Measurements from ENCODE around the gene AVL9. TPM values are rescaled to one million over a fixed set of nuclear protein-coding genes. Genes with fewer than 3 reads are reported as not detected.

Gene AVL9
- total and polyA plus RNA-seq, 2 donors (not counting 1 experiment from before 2014, with no cell fraction given) = 15.4 to 48.0 TPM

DNA sequence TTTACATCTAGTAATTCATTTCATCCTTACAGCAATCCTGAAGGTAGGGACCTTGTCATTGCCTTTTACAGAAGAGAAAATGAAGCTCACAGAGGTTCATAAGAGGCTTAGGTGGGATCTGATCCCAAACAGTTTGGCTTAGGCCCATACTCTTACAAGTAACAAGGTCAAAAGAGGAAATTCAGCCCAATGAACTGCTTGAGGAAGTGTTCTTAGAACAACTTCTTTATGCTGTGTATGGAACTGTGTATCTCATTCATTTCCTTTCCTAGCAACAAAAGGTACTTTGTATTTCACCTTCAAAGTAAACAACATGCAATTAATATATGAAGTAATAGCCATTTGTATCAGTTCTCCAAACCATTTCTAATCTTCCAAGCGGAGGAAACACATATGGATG, 79.3 kb downstream of the AVL9 start:
- Mint-ChIP-seq H3K4me3 (no peak overlapping the region), H3K9me3 (ENCODE audit: insufficient read depth) (no peaks in the 10 kb centered on the region), H3K27ac (no peak overlapping the region), H3K27me3 (no peaks in the 10 kb centered on the region), H3K4me1 (peaks cover 5% of the 10 kb centered on the region)
- WGBS (ENCODE audit: insufficient coverage) = no CpG with 5 or more reads among the region's 1 CpG
- ChIA-PET POLR2A (no interaction called here), CTCF (no interaction called here)
- H4K20me1 ChIP-seq (ENCODE audit: control insufficient read depth, insufficient read depth, low read length, poor library complexity, severe bottlenecking) = no peaks in the 10 kb centered on the region
- no peak overlapping the region for H3K4me2 ChIP-seq (replicated peaks; ENCODE audit: low read depth, low read length, poor library complexity, severe bottlenecking)
- H3K9ac ChIP-seq (ENCODE audit: low read length) = no peak overlapping the region
- H3K9me3 ChIP-seq (ENCODE audit: control extremely low read depth in 1 of 3, control insufficient read depth in 2 of 3, insufficient read depth in 1 of 3, low read length in 2 of 3) = no peaks in the 10 kb centered on the region
- H3K27me3 ChIP-seq (replicated peaks in 1 of 4; ENCODE audit: control extremely low read depth in 1 of 4, control insufficient read depth in 3 of 4, insufficient read depth in 4 of 4, low read length in 3 of 4) = no peaks in the 10 kb centered on the region
- peaks cover 0 to 3% of the 10 kb centered on the region in 2 donors for H3K4me1 ChIP-seq (ENCODE audit: control insufficient read depth in 2 of 2, insufficient read depth in 2 of 2, low read length in 2 of 2)
- no peaks in the 10 kb centered on the region for H3K79me2 ChIP-seq (ENCODE audit: control insufficient read depth, insufficient read depth, low read length)
- DNase-seq = no peak
- no peak for ATAC-seq (ENCODE audit: low read depth)
- H3K4me3 ChIP-seq (ENCODE audit: control extremely low read depth in 1 of 5, extremely low read depth in 1 of 5, insufficient read depth in 1 of 5, low read depth in 2 of 5, low read length in 4 of 5) = no peak overlapping the region
- no peak overlapping the region for H2AFZ ChIP-seq (ENCODE audit: insufficient read depth, low read depth, low read length, poor library complexity, severe bottlenecking)
- intact Hi-C loops (cut with micrococcal nuclease) = no loop called here
- TF ChIP-seq, protein P1, sequence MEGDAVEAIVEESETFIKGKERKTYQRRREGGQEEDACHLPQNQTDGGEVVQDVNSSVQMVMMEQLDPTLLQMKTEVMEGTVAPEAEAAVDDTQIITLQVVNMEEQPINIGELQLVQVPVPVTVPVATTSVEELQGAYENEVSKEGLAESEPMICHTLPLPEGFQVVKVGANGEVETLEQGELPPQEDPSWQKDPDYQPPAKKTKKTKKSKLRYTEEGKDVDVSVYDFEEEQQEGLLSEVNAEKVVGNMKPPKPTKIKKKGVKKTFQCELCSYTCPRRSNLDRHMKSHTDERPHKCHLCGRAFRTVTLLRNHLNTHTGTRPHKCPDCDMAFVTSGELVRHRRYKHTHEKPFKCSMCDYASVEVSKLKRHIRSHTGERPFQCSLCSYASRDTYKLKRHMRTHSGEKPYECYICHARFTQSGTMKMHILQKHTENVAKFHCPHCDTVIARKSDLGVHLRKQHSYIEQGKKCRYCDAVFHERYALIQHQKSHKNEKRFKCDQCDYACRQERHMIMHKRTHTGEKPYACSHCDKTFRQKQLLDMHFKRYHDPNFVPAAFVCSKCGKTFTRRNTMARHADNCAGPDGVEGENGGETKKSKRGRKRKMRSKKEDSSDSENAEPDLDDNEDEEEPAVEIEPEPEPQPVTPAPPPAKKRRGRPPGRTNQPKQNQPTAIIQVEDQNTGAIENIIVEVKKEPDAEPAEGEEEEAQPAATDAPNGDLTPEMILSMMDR (IDR thresholded peaks at IDR 0.05) = no peak
- no peak for TF ChIP-seq EZH2 (IDR thresholded peaks at IDR 0.05; ENCODE audit: borderline replicate concordance, insufficient read depth, low read depth, low read length, poor library complexity, severe bottlenecking)
- H3K27ac ChIP-seq (ENCODE audit: low read length in 2 of 2) = no peak overlapping the region
- peaks cover 20 to 67% of the 10 kb centered on the region in 2 experiments for H3K36me3 ChIP-seq (replicated peaks in 1 of 2; ENCODE audit: control extremely low read depth in 1 of 2, control insufficient read depth in 1 of 2, extremely low read depth in 1 of 2, insufficient read depth in 2 of 2, low read length in 1 of 2)

DNA sequence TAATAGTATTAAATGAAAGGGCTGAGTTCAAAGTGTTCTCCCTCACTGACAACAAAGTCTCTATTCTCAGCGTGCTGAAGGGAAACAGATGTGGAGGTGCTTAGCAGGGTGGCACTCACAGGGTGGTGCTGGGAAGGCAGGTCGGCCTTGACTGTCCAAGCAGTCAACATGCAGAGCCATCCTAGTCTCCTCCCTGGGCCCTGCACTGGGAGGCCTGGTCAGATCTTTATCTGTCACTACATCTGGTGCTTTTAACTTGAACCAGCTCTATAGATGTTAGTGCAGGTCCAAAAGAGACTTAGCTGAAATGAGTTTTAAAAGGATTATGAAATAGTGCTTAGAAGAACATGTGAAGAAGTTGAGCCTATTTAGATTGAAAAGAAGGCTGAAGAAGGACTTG, 82.1 kb downstream of the AVL9 start:
- Mint-ChIP-seq H3K9me3 (ENCODE audit: insufficient read depth) (no peaks in the 10 kb centered on the region), H3K27me3 (no peaks in the 10 kb centered on the region), H3K27ac (no peak overlapping the region), H3K4me3 (no peak overlapping the region), H3K4me1 (peaks cover 5% of the 10 kb centered on the region)
- WGBS (ENCODE audit: insufficient coverage) = 96% methylated on average over 2 of the region's 2 CpGs
- intact Hi-C loops (cut with micrococcal nuclease) = no loop called here
- ChIA-PET POLR2A (no interaction called here), CTCF (no interaction called here)
- no peak for DNase-seq
- Histone ChIP-seq H3K79me2 (ENCODE audit: control insufficient read depth, insufficient read depth, low read length) (no peaks in the 10 kb centered on the region), H3K27ac (ENCODE audit: low read length in 2 of 2) (no peak overlapping the region), H3K27me3 (replicated peaks in 1 of 4; ENCODE audit: control extremely low read depth in 1 of 4, control insufficient read depth in 3 of 4, insufficient read depth in 4 of 4, low read length in 3 of 4) (no peaks in the 10 kb centered on the region), H3K9me3 (ENCODE audit: control extremely low read depth in 1 of 3, control insufficient read depth in 2 of 3, insufficient read depth in 1 of 3, low read length in 2 of 3) (no peaks in the 10 kb centered on the region), H3K36me3 (replicated peaks in 1 of 2; ENCODE audit: control extremely low read depth in 1 of 2, control insufficient read depth in 1 of 2, extremely low read depth in 1 of 2, insufficient read depth in 2 of 2, low read length in 1 of 2) (peaks cover 22 to 80% of the 10 kb centered on the region in 2 experiments), H3K9ac (ENCODE audit: low read length) (no peak overlapping the region), H3K4me3 (ENCODE audit: control extremely low read depth in 1 of 5, extremely low read depth in 1 of 5, insufficient read depth in 1 of 5, low read depth in 2 of 5, low read length in 4 of 5) (no peak overlapping the region), H3K4me2 (replicated peaks; ENCODE audit: low read depth, low read length, poor library complexity, severe bottlenecking) (no peak overlapping the region), H3K4me1 (ENCODE audit: control insufficient read depth in 2 of 2, insufficient read depth in 2 of 2, low read length in 2 of 2) (peaks cover 0 to 3% of the 10 kb centered on the region in 2 donors), H4K20me1 (ENCODE audit: control insufficient read depth, insufficient read depth, low read length, poor library complexity, severe bottlenecking) (no peaks in the 10 kb centered on the region), H2AFZ (ENCODE audit: insufficient read depth, low read depth, low read length, poor library complexity, severe bottlenecking) (no peak overlapping the region)
- TF ChIP-seq, protein P1 (IDR thresholded peaks at IDR 0.05) = no peak
- no peak for TF ChIP-seq EZH2 (IDR thresholded peaks at IDR 0.05; ENCODE audit: borderline replicate concordance, insufficient read depth, low read depth, low read length, poor library complexity, severe bottlenecking)
- no peak for ATAC-seq (ENCODE audit: low read depth)
